22Rv1 (cell line): ENCODE data around the gene HAUS7.

Experiments used
- CTCF ChIP-seq: fragments of 450-650 bp; IDR thresholded peaks from 2 replicates; pipeline ENCODE4 v1.5.1; 2017; ENCODE audit warnings: mild to moderate bottlenecking
- ZFX ChIP-seq: fragments of 450-650 bp; IDR thresholded peaks from 2 replicates; pipeline ENCODE4 v1.6.1; 2017; ENCODE audit warnings: antibody characterized with exemption, borderline replicate concordance

- TF ChIP-seq CTCF (no peak), ZFX (no peak)
These were observed 60.0 kb downstream of the HAUS7 start for GRCh38 chrX:153410373-153410772.
